Neural cell (in vitro differentiated cells): ENCODE results near the gene PDAP1.

Experiments
- CTCF ChIP-seq: fragments of 450-650 bp; IDR thresholded peaks from 2 replicates; pipeline ENCODE4 v1.5.1; 2014; ENCODE audit warnings: antibody characterized with exemption, mild to moderate bottlenecking, moderate library complexity; ENCODE audit not compliant: poor library complexity, severe bottlenecking
- EZH2 ChIP-seq: fragments of 200-600, 300-800 bp; shearing (Covaris generic), sonication (generic); IDR thresholded peaks from 2 replicates; pipeline ENCODE4 v1.6.1; 2014; ENCODE audit warnings: antibody characterized with exemption, low read length, borderline replicate concordance, mild to moderate bottlenecking; ENCODE audit not compliant: insufficient read depth, poor library complexity, severe bottlenecking
- POLR2AphosphoS5 ChIP-seq: IDR thresholded peaks from 2 replicates; pipeline ENCODE4 v1.6.1; 2012
- RAD21 ChIP-seq: fragments of 450-650 bp; conservative IDR thresholded peaks from 2 replicates; pipeline ENCODE4 v1.6.1; 2014; ENCODE audit warnings: antibody characterized with exemption, mild to moderate bottlenecking, moderate library complexity
- TF ChIP-seq, protein P1 (sequence below): IDR thresholded peaks from 2 replicates; pipeline ENCODE4 v1.6.1; 2012; ENCODE audit warnings: borderline replicate concordance

GRCh38 chr7:99447943-99448342 lies 39.5 kb upstream of the PDAP1 start:
- no peak for TF ChIP-seq CTCF
- TF ChIP-seq, protein P1, sequence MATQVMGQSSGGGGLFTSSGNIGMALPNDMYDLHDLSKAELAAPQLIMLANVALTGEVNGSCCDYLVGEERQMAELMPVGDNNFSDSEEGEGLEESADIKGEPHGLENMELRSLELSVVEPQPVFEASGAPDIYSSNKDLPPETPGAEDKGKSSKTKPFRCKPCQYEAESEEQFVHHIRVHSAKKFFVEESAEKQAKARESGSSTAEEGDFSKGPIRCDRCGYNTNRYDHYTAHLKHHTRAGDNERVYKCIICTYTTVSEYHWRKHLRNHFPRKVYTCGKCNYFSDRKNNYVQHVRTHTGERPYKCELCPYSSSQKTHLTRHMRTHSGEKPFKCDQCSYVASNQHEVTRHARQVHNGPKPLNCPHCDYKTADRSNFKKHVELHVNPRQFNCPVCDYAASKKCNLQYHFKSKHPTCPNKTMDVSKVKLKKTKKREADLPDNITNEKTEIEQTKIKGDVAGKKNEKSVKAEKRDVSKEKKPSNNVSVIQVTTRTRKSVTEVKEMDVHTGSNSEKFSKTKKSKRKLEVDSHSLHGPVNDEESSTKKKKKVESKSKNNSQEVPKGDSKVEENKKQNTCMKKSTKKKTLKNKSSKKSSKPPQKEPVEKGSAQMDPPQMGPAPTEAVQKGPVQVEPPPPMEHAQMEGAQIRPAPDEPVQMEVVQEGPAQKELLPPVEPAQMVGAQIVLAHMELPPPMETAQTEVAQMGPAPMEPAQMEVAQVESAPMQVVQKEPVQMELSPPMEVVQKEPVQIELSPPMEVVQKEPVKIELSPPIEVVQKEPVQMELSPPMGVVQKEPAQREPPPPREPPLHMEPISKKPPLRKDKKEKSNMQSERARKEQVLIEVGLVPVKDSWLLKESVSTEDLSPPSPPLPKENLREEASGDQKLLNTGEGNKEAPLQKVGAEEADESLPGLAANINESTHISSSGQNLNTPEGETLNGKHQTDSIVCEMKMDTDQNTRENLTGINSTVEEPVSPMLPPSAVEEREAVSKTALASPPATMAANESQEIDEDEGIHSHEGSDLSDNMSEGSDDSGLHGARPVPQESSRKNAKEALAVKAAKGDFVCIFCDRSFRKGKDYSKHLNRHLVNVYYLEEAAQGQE: no peak
- TF ChIP-seq EZH2: no peak
- TF ChIP-seq POLR2AphosphoS5: no peak
- TF ChIP-seq RAD21: no peak
